HG03432 (cell line): ENCODE measurements around the gene FRMD4A.
"Not testable (repeated sequence)": the region's sequence is repeated elsewhere in the genome, so short reads cannot be mapped to it uniquely, and the experiment has no call there.

Experiments used
- ATAC-seq: cut with Tn5 transposase; IDR thresholded peaks from one replicate; pipeline ENCODE4 v1.9.1; 2021; ENCODE audit warnings: mild to moderate bottlenecking, moderate library complexity; ENCODE audit not compliant: unreplicated experiment

FRMD4A gene

GRCh38 chr10:13925971-13926780 lies 404.5 kb downstream of the FRMD4A start:
- peak; percentile 44 for ATAC-seq

DNA sequence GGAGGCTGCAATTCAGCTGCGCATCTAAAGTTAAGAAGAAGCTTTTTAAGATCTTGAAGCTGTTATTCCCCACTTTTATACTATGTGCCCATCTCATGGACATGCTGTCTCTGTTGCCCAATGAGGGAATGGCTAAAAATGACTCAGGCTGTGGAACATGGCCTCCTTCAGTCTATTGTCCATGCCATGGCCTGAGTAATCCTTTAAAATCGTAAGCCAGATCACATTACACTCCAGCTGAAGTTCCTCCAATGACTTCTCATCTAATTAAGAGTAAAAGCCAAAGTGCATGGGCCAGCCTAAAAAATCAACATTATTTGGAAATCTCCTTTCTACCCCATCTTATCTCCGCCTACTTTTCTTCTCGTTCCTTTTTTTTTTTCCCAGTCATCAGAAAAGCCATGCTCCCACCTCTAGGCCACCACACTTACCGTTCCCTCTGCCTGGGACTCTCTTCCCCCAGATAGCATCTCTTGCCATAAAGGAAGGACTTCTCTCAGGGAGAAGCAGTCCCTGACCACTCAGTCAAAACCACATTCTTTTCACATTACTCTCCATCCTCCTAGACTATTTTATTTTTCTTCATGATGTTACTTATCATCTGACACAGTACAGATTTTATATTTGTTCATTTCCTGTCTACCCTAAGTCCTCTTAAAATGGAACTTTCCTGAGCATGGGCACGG lies 406.5 kb downstream of the FRMD4A start:
- ATAC-seq: no peak

DNA sequence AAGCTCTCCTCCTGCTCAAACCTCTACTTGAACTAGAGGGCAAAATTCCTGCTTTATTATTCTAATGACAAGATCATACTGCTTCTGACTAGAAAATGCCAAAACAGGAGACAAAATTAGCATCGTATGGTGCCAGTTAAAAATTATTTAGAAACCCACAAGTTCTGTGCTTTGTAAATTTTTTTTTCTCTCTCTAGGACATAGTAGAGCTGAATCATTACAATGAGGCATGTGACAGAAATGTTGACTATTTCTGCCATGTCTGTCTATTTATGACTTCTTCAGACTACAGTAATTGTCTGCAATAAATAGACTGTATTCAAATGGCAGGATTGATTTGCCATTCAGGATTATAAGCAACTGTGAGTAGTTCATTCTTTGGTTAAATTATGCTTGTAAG lies 408.1 kb downstream of the FRMD4A start:
- ATAC-seq: no peak

DNA sequence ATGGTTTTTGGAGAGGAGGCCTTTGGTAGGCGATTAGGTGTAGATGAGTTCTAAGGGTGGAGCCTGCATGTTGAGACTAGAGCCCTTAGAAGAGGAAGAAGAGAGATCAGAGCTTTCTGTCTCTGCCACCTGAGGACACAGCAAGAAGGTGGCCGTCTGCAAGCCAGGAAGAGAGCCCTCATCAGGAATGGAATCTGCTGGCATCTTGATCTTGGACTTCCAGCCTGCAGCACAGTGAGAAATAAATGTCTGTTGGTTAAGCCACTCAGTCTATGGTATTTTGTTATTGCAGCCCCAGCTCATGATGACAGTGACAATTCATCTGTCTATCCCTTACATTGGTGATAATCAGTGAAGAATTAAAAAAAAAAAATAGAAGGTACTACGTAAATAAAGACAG lies 408.8 kb downstream of the FRMD4A start:
- no peak for ATAC-seq

DNA sequence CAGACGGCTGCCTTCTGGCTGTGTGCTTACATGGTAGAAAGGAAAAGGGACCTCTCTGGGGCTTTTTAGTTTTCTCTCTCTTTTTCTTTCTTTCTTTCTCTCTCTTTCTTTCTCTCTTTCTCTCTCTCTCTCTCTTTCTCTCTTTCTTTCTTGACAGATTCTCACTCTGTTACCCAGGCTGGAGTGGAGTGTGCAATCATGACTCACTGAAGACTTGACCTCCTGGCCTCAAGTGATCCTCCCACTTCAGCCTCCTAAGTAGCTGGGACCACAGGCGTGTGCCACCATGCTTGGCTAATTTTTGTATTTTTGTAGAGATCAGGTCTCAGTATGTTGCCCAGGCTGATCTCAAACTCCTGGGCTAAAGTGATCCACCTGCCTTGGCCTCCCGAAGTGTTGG lies 409.6 kb downstream of the FRMD4A start:
- not testable (repeated sequence) for ATAC-seq

GRCh38 chr10:13920465-13920864 lies 410.3 kb downstream of the FRMD4A start:
- ATAC-seq: no peak

DNA sequence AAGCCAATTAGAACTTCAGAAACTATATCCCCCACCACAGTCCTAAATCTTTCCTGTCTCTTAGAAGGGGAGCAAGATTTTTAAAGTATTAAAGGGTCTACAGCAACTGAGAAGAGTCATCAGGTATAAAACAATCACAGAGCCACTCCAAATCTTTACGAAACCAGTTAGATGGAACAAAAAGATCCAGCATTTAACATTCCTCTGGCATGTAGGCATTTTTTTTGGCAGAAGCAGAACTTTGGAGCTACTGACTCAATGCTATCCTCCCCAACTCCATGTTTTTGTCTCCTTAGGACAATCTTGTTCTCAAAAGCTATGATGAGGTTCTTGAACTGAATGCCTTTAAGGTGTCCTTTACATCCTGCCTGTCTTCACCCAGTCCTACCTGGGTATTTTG lies 410.7 kb downstream of the FRMD4A start:
- no peak for ATAC-seq

DNA sequence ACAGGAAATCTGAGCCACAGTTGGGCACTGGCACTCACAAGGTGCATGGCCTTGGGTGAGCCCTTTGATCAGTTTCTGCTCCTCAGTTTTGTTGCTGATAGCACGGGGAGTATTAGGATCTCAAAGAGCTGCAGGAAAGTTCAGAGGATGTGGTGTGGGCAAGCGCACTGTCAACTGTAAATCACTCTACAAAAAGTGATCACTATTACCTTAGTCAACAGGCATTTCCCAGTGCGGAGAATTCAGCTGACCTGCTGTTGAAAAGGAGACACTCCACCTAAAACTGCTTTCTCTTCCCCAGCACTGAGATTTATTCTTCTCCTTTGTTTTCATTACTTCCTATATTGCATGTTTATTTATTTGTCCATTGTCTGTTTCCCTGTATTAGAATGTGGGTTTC lies 412.9 kb downstream of the FRMD4A start:
- no peak for ATAC-seq

- no peak for ATAC-seq
Observed at GRCh38 chr10:13916384-13916947, 414.3 kb downstream of the FRMD4A start.

DNA sequence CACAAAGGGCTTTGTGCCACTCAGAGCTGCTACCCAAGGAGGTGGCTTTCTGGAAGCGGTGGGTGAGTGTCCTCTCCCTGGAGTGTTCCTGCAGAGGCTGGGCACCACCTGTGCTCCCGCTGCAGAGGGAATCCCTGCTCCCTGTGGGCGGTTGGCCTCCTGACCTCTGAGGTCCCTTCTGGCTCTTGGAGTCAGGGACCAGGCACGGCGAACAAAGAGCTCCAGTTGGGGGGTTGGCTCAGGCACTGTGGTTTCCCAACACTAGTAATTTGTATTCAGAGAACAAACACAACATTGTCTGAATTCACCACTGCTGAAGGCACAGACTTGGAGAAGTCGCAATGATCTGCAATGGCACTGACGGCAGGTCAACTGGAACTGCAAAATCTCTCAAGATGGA lies 415.0 kb downstream of the FRMD4A start:
- no peak for ATAC-seq

- no peak for ATAC-seq
Observed at GRCh38 chr10:13913897-13914296, 416.8 kb downstream of the FRMD4A start.

DNA sequence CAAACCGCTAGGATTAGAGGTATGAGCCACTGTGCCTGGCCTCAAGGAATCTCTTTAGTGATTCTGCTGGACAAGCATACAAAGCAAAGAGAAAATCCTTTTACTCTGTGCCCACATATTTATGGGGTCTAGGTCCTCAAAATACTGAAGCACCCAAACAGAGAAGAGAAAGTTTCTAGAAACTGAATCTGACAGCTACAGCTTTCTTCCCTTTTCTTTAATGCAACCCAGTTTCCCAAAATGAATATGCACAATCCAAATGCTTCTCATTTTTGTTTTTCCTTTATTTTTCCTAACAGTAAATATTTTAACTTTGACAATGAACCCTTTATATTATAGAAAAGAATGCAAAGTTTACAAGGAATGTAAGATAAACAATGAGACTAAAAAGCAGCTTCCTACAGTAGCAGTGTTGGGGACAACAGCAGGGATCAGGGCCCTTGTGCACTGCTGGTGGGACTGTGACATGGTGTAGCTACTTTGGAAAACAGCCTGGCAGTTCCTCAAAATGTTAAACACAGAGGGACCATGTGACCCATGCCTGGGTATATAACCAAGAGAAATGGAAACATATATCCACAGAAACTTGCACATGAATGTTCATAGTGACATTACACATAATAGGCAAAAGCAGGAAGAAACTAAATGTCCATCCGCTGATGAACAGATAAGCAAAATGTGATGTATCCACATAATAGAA lies 418.8 kb downstream of the FRMD4A start:
- no peak for ATAC-seq

- ATAC-seq: no peak
Observed at GRCh38 chr10:13909516-13910258, 421.0 kb downstream of the FRMD4A start.

- ATAC-seq: no peak
Observed at GRCh38 chr10:13908475-13908874, 422.2 kb downstream of the FRMD4A start.

DNA sequence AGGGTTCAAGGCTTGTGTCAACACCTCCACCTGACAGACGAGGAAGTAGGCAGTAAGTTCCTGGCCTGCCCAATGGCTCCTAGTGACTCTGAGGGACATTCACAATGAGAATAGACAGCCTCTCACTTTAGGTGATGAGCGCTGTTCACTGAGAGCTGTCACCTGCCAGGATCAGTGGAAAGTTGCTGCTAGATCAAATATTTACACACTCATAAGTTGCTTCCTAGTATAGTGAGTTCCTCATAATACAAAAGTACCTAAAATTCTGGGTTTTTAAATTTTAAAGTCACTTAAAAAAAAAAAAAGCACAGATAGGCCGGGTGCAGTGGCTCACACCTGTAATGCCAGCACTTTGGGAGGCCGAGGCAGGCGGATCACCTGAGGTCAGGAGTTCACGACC lies 423.2 kb downstream of the FRMD4A start:
- no peak for ATAC-seq

DNA sequence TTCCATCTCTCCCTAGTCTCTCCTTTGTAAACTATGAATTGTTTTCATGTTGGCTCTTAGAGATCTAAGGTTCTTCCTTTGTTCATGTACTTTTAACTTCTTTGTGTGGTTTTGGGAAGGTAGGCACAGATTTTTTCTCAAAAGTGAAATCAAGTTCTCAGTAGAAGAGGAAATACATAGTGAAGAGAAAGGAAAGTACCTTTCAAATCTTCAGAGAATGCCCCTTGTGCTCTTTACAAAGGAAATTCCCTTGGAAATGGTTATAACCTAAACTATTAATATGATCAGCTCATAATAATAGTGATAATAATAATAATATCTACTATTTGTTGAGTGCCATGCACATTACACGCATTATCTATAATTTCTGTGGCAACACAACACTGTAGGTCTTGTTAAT lies 425.4 kb downstream of the FRMD4A start:
- peak; percentile 32 for ATAC-seq

- ATAC-seq: no peak
Observed at GRCh38 chr10:13904064-13904463, 426.7 kb downstream of the FRMD4A start.

DNA sequence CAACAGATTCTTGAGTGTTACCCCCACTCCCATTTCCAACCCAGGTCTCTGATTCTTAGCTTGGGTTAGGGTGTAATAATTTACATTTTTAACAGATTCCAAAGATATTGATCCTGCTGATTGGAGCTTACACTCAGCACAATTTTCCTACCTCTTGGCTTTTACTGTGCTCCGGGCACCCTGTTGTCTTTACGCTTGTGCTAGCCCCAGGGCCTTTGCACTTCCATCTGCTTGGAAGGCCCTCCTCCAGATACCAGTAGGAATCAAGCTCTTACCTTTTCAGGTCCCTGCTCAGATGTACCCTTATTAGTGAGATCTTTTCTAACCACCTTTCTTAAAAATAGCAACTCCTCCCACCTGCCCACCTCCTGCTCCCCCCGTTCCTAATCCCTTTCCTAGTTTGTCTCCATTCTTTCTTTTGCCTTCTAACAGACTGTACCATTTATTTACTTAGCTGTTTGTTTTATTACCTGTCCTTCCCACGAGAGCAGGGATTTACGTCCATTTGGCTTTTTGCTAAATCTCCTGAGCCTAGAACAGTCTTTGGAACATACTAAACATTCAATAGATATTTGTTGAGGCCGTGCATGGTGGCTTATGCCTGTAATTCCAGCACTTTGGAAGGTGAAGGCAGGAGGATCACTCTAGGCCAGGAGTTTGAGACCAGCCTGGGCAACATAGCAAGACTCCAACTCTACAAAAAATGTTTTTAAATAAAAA lies 427.7 kb downstream of the FRMD4A start:
- ATAC-seq: no peak

- no peak for ATAC-seq
Observed at GRCh38 chr10:13899941-13900340, 430.8 kb downstream of the FRMD4A start.

- not testable (repeated sequence) for ATAC-seq
Observed at GRCh38 chr10:13896146-13896545, 434.6 kb downstream of the FRMD4A start.
